Stimulated activated CD4-positive, alpha-beta T cell treated with anti-CD3 and anti-CD28 coated beads, Interleukin-4, amount 100 ng/mL, for 24 hours (primary cell): ENCODE results near the gene RMI1.
"Not testable (repeated sequence)": the region's sequence is repeated elsewhere in the genome, so short reads cannot be mapped to it uniquely, and the experiment has no call there.

Experiments used
- DNase-seq: peaks from one replicate; pipeline ENCODE4 v3.0.0-alpha.2; 2020

Gene RMI1

DNA sequence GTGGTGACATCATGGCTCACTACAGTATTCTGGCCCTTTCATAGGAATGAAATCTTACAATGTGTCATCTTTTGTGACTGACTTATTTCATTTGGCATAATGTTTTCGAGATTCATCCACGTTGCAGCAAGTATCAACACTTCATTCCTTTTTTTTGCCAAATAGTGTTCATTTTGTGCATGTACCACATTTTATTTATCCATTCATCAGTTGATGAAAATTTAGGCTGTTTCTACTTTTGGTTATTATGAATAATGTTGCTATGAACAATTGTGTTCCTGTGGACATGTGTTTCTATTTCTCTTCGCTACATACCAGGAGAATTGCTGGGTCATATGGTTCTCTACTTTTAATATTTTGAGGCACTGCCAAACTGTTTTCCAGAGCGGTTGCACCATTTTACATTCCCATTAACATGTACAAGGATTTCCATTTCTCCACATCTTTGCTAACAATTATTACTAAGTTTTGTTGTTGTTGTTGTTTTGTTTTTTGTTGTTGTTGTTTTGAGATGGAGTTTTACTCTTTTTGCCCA, 43.5 kb downstream of the RMI1 start:
- DNase-seq = no peak

DNA sequence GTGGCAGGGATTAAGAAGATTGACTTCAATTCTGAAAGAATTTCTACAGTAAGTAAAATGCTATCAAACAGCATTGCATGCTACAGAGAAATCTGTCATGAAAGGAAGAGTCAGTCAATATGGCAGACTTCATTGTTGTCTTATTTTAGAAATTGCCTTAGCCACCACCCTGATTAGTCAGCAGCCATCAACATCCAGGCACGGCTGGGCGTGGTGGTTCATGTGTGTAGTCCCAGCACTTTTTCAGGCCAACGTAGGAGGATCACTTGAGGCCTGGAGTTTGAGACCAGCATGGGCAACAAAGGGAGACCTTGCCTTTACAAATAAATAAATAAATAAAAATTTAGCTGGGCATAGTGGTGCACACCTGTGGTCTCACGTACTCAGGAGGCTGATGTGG, 46.6 kb downstream of the RMI1 start:
- DNase-seq = no peak

DNA sequence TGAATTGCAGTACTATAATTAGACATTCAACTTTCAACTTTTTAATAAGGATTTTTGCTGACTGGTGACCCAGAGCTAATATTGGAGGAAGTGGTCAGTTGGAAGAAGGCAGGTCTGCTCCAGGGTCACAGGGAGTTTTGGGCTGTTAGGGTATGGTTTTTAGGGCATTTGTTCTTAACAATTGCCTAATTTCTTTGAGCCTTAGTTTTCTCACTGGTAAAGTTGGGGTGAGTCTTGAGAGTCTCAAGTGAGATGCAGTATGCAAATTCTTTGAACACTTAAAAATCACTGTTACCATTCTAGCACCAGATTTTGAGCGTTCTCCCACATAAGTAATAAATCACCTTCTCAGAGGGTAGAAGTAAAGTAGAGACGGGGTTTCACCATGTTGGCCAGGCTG, 50.9 kb downstream of the RMI1 start:
- no peak for DNase-seq

DNA sequence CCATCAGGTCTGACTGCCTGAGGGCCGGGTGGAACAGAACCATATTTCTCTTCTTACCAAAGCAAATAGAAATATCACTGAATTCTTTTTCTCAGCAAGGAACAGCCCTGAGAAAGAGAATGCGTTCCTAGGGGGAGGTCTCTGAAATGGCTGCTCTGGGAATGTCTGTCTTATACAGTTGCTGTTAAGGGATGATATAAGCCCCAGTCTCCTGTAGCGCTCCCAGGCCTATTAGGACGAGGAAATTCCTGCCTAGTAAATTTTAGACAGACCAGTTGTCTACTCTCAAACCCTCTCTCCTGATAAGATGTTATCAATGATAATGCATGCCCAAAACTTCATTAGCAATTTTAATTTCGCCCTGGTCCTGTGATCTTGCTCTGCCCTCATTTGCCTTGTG, 61.3 kb downstream of the RMI1 start:
- not testable (repeated sequence) for DNase-seq

DNA sequence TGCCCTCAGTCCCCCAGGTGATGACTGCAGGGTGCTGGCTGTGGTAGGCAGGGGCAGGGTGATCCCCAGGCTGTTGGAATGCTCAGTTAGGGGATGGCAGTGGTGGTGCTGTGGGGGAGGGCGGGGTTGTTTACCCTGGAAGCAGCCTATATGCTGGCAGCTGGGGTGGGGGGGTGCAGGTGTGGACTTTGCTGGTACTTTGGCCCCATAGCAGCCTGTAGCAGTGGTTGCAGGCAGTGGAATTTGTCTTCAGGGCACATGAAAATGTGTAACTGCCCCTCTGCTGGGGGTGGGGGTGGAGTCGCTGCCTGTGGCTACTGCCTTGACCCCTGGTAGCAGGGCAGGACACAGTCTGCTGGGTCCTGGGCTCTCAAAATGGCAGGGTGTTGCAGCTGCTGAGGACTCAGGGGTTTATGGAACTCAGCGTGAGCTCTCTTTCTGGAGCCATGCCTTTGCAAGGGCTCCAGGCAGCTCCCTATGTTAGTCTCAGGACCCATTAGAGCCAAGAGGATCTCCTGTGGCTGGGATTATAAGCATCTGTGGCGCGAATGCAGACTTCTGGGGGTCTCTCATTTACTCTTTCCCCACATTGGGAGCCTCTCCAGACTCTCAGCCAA, 65.0 kb downstream of the RMI1 start:
- DNase-seq = no peak
